ENCODE measurements around the gene IL12A.
A peak's percentile ranks its signal among the peaks of the same experiment; 100 is the strongest.

Gene IL12A

GRCh38 chr3:159988617-159989271, at the start of gene IL12A:
Gene IL12A (plus strand): TSS chr3:159988835.
- DNase-seq: peak; percentile 55 to 84 (median 68)

GRCh38 chr3:159941038-159942000, 47.3 kb upstream of the IL12A start:
- DNase-seq: no peak

- no peak for DNase-seq
Observed at GRCh38 chr3:159944781-159945180, 43.9 kb upstream of the IL12A start.

- no peak for DNase-seq
Observed at GRCh38 chr3:159945930-159946329, 42.7 kb upstream of the IL12A start.

- DNase-seq: no peak
Observed at GRCh38 chr3:159947220-159947619, 41.4 kb upstream of the IL12A start.

- no peak for DNase-seq
Observed at GRCh38 chr3:159948429-159949144, 40.0 kb upstream of the IL12A start.

GRCh38 chr3:159950156-159950898, 38.3 kb upstream of the IL12A start:
- DNase-seq: no peak

- no peak for DNase-seq
Observed at GRCh38 chr3:159951540-159951939, 37.1 kb upstream of the IL12A start.

GRCh38 chr3:159953325-159954085, 35.1 kb upstream of the IL12A start:
- DNase-seq: no peak

- DNase-seq: no peak
Observed at GRCh38 chr3:159960188-159961148, 28.2 kb upstream of the IL12A start.

- no peak for DNase-seq
Observed at GRCh38 chr3:159964166-159964973, 24.3 kb upstream of the IL12A start.

- no peak for DNase-seq
Observed at GRCh38 chr3:159971311-159971710, 17.3 kb upstream of the IL12A start.

GRCh38 chr3:159977295-159977694, 11.3 kb upstream of the IL12A start:
- DNase-seq: no peak

GRCh38 chr3:159978353-159978752, 10.3 kb upstream of the IL12A start:
- no peak for DNase-seq

GRCh38 chr3:159978918-159979703, 9.5 kb upstream of the IL12A start:
- DNase-seq: peak in 1 of 6 experiments; percentile 3

GRCh38 chr3:159982442-159982974, 6.1 kb upstream of the IL12A start:
- no peak for DNase-seq

- DNase-seq: no peak
Observed at GRCh38 chr3:159987291-159987711, 1.3 kb upstream of the IL12A start.

All from stimulated activated naive CD4-positive, alpha-beta T cell (primary cell).